Breast epithelium (tissue), 3 donors: ENCODE measurements around the gene NFIX.

Source experiments
- CTCF ChIP-seq, 3 donors: fragments of 450-650 bp; IDR thresholded peaks; one replicate each; pipeline ENCODE4 v1.5.1; 2016 to 2017; ENCODE audit warnings: antibody characterized with exemption in 3 of 3, mild to moderate bottlenecking in 3 of 3, moderate library complexity in 3 of 3
- POLR2AphosphoS5 ChIP-seq, 3 donors: sonication (generic); formaldehyde crosslinking; IDR thresholded peaks; one replicate each; pipeline ENCODE4 v1.6.1; 2017; ENCODE audit warnings: antibody characterized with exemption in 3 of 3

GRCh38 chr19:12946731-12947496 is 48.4 kb upstream of the NFIX start:
- TF ChIP-seq CTCF (IDR thresholded peaks at IDR 0.05) (no peak), POLR2AphosphoS5 (IDR thresholded peaks at IDR 0.05) (no peak)
